Measurements from ENCODE around the gene SPDYE18.
"Not testable (repeated sequence)": the region's sequence is repeated elsewhere in the genome, so short reads cannot be mapped to it uniquely, and the experiment has no call there.

DNA sequence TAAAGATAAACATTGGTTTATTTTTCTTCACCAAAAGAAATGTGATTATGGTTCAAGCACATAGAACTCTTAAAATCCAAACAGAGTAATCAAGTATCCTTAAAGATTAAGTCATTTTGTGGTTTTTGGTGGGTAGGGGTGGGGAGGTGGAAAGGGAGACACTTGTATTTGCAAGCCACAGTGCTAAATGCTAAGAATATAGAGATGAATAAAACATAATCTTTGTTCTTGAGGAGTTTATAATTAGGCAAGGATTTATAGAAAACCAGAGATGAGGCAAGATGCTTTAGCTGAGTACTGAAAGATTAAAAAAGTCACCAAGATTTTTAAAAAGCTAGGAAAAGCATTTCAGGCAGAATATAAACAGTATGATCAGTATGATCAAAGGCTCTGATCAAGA is 40.3 kb upstream of the SPDYE18 start:
- TF ChIP-seq, protein P1, sequence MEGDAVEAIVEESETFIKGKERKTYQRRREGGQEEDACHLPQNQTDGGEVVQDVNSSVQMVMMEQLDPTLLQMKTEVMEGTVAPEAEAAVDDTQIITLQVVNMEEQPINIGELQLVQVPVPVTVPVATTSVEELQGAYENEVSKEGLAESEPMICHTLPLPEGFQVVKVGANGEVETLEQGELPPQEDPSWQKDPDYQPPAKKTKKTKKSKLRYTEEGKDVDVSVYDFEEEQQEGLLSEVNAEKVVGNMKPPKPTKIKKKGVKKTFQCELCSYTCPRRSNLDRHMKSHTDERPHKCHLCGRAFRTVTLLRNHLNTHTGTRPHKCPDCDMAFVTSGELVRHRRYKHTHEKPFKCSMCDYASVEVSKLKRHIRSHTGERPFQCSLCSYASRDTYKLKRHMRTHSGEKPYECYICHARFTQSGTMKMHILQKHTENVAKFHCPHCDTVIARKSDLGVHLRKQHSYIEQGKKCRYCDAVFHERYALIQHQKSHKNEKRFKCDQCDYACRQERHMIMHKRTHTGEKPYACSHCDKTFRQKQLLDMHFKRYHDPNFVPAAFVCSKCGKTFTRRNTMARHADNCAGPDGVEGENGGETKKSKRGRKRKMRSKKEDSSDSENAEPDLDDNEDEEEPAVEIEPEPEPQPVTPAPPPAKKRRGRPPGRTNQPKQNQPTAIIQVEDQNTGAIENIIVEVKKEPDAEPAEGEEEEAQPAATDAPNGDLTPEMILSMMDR (IDR thresholded peaks at IDR 0.05), result not testable (repeated sequence)
- TF ChIP-seq, protein P2, sequence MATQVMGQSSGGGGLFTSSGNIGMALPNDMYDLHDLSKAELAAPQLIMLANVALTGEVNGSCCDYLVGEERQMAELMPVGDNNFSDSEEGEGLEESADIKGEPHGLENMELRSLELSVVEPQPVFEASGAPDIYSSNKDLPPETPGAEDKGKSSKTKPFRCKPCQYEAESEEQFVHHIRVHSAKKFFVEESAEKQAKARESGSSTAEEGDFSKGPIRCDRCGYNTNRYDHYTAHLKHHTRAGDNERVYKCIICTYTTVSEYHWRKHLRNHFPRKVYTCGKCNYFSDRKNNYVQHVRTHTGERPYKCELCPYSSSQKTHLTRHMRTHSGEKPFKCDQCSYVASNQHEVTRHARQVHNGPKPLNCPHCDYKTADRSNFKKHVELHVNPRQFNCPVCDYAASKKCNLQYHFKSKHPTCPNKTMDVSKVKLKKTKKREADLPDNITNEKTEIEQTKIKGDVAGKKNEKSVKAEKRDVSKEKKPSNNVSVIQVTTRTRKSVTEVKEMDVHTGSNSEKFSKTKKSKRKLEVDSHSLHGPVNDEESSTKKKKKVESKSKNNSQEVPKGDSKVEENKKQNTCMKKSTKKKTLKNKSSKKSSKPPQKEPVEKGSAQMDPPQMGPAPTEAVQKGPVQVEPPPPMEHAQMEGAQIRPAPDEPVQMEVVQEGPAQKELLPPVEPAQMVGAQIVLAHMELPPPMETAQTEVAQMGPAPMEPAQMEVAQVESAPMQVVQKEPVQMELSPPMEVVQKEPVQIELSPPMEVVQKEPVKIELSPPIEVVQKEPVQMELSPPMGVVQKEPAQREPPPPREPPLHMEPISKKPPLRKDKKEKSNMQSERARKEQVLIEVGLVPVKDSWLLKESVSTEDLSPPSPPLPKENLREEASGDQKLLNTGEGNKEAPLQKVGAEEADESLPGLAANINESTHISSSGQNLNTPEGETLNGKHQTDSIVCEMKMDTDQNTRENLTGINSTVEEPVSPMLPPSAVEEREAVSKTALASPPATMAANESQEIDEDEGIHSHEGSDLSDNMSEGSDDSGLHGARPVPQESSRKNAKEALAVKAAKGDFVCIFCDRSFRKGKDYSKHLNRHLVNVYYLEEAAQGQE (IDR thresholded peaks at IDR 0.05; ENCODE audit: insufficient read depth in 1 of 2, low read depth in 2 of 2, low read length in 1 of 2), result not testable (repeated sequence)
- not testable (repeated sequence) for TF ChIP-seq SIN3A (IDR thresholded peaks at IDR 0.05; ENCODE audit: borderline replicate concordance, insufficient read depth, low read depth, low read length); POLR2AphosphoS5 (IDR thresholded peaks at IDR 0.05; ENCODE audit: low read depth, low read length); TCF7L2 (IDR thresholded peaks at IDR 0.05; ENCODE audit: low read depth, low read length)
